ENCODE measurements around the gene SLC48A1.
A peak's percentile ranks its signal among the peaks of the same experiment; 100 is the strongest.

GRCh38 chr12:47767216-47767724, 5.8 kb upstream of the SLC48A1 start:
- no peak for TF ChIP-seq POLR2A (IDR thresholded peaks at IDR 0.05)
- TF ChIP-seq, protein P1, sequence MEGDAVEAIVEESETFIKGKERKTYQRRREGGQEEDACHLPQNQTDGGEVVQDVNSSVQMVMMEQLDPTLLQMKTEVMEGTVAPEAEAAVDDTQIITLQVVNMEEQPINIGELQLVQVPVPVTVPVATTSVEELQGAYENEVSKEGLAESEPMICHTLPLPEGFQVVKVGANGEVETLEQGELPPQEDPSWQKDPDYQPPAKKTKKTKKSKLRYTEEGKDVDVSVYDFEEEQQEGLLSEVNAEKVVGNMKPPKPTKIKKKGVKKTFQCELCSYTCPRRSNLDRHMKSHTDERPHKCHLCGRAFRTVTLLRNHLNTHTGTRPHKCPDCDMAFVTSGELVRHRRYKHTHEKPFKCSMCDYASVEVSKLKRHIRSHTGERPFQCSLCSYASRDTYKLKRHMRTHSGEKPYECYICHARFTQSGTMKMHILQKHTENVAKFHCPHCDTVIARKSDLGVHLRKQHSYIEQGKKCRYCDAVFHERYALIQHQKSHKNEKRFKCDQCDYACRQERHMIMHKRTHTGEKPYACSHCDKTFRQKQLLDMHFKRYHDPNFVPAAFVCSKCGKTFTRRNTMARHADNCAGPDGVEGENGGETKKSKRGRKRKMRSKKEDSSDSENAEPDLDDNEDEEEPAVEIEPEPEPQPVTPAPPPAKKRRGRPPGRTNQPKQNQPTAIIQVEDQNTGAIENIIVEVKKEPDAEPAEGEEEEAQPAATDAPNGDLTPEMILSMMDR (IDR thresholded peaks at IDR 0.05): peak; percentile 23 to 76 (median 68)
- peak; percentile 35 for TF ChIP-seq POLR2AphosphoS5 (IDR thresholded peaks at IDR 0.05)

Data from prostate gland (tissue), 2 donors.